GM12878 (cell line): ENCODE data around the gene CDK4. TPM values are rescaled to one million over a fixed set of nuclear protein-coding genes. Genes with fewer than 3 reads are reported as not detected.

ENCODE experiments used
- ATAC-seq: fragments of 200-7000 bp; cut with Tn5 transposase; 3 replicates; pipeline ENCODE4 v1.9.1; 2020; ENCODE audit warnings: mild to moderate bottlenecking, moderate library complexity
- BruUV-seq: library from RNA; stranded (reverse); fragments of 400-500 nt; replicated peaks from 2 replicates; lab custom pipeline; 2021; lab: Mats Ljungman, UMichigan
- CTCF ChIA-PET: fragments of 300-600 bp; sonication (Branson Sonifier 250); formaldehyde crosslinking; extraction: SDS; loops from one replicate; lab custom pipeline; 2021; ENCODE audit warnings: inconsistent platforms; lab: Yijun Ruan, JAX
- POLR2A ChIA-PET: fragments of 350-600 bp; formaldehyde crosslinking; extraction: SDS; loops from one replicate; lab custom pipeline; 2021; ENCODE audit warnings: inconsistent platforms; lab: Charles Lee
- RAD21 ChIA-PET: fragments of 300-600 bp; sonication (Branson Sonifier 250); formaldehyde crosslinking; loops from one replicate; lab custom pipeline; 2023; ENCODE audit warnings: antibody characterized with exemption; ENCODE audit not compliant: unreplicated experiment; lab: Charles Lee
- SMC1A ChIA-PET: fragments of 300-600 bp; sonication (Branson Sonifier 250); formaldehyde crosslinking; loops from one replicate; lab custom pipeline; 2023; ENCODE audit not compliant: unreplicated experiment, uncharacterized antibody; lab: Charles Lee
- DNase-seq: peaks from one replicate; pipeline ENCODE4 v3.0.0-alpha.2; 2011; ENCODE audit warnings: low read depth, low spot score
- FAIRE-seq: peaks from 3 replicates; lab custom pipeline; 2011; peaks lifted over from hg19 to GRCh38; lab: Jason Lieb, UNC
- H2AFZ ChIP-seq: 2 replicates; pipeline ENCODE4 v1.6.0; 2011; ENCODE audit warnings: low read depth, low read length, control low read depth; ENCODE audit not compliant: control insufficient read depth
- H3K27ac ChIP-seq: 2 replicates; pipeline ENCODE4 v1.5.1; 2011; ENCODE audit warnings: control low read depth; ENCODE audit not compliant: control insufficient read depth, insufficient read depth
- H3K27me3 ChIP-seq, 2 experiments: replicated peaks in 1 of 2; 2 replicates each; pipeline versions ENCODE4 v1.6.0 to v1.6.1; 2011; ENCODE audit warnings: low read length in 1 of 2; ENCODE audit not compliant: control insufficient read depth in 2 of 2, insufficient read depth in 2 of 2
- H3K36me3 ChIP-seq, 2 experiments: 2 replicates each; pipeline ENCODE4 v1.5.1; 2011; ENCODE audit warnings: low read length in 1 of 2; ENCODE audit not compliant: control insufficient read depth in 2 of 2, insufficient read depth in 2 of 2
- H3K4me1 ChIP-seq: 2 replicates; pipeline ENCODE4 v1.6.1; 2011; ENCODE audit warnings: mild to moderate bottlenecking, low read length, moderate library complexity, mixed read lengths; ENCODE audit not compliant: control insufficient read depth, insufficient read depth
- H3K4me2 ChIP-seq: 2 replicates; pipeline ENCODE4 v1.6.0; 2011; ENCODE audit warnings: control low read depth; ENCODE audit not compliant: control insufficient read depth, insufficient read depth
- H3K4me3 ChIP-seq: fragments of 200-600 bp; sonication (generic); 2 replicates; pipeline ENCODE4 v1.5.1; 2016
- H3K79me2 ChIP-seq: 2 replicates; pipeline ENCODE4 v1.6.0; 2011; ENCODE audit warnings: low read length; ENCODE audit not compliant: control insufficient read depth, insufficient read depth
- H3K9ac ChIP-seq: 2 replicates; pipeline ENCODE4 v1.8.0; 2011; ENCODE audit warnings: low read length, control low read depth, mixed read lengths; ENCODE audit not compliant: control insufficient read depth, insufficient read depth
- H3K9me3 ChIP-seq: replicated peaks from 3 replicates; pipeline ENCODE4 v1.5.1; 2011; ENCODE audit warnings: mild to moderate bottlenecking, low read length; ENCODE audit not compliant: control insufficient read depth, insufficient read depth
- H4K20me1 ChIP-seq: 2 replicates; pipeline ENCODE4 v1.6.0; 2011; ENCODE audit not compliant: control insufficient read depth, insufficient read depth
- IKZF1 ChIP-seq: fragments of 450-650 bp; conservative IDR thresholded peaks from 2 replicates; pipeline ENCODE4 v1.6.1; 2017; ENCODE audit warnings: antibody characterized with exemption, mild to moderate bottlenecking
- JUND ChIP-seq: IDR thresholded peaks from 2 replicates; pipeline ENCODE4 v1.6.1; 2012; ENCODE audit warnings: low read depth, mild to moderate bottlenecking, low read length, improper control_type of control experiment, moderate library complexity
- PBX3 ChIP-seq: IDR thresholded peaks from 2 replicates; pipeline ENCODE4 v1.6.1; 2011; ENCODE audit warnings: mild to moderate bottlenecking, low read depth, low read length, moderate library complexity; ENCODE audit not compliant: insufficient replicate concordance
- SMARCA5 ChIP-seq: fragments of 450-650 bp; IDR thresholded peaks from 2 replicates; pipeline ENCODE4 v1.6.1; 2017; ENCODE audit warnings: mild to moderate bottlenecking
- SRF ChIP-seq, 2 experiments: IDR thresholded peaks; 2 replicates each; pipeline ENCODE4 v1.6.1; 2011; ENCODE audit warnings: low read depth in 2 of 2, low read length in 2 of 2, mild to moderate bottlenecking in 1 of 2, moderate library complexity in 1 of 2
- ZBTB4 ChIP-seq: fragments of 450-650 bp; formaldehyde crosslinking; IDR thresholded peaks from 2 replicates; pipeline ENCODE4 v1.4.0; 2022; ENCODE audit warnings: mild to moderate bottlenecking, moderate library complexity
- ZNF217 ChIP-seq: fragments of 450-650 bp; IDR thresholded peaks from 2 replicates; pipeline ENCODE4 v1.6.1; 2017; ENCODE audit warnings: antibody characterized with exemption, mild to moderate bottlenecking
- WGBS: methylation state at CpG from one replicate; pipeline ENCODE4 v1.1.6; 2016; ENCODE audit warnings: low lambda C conversion rate; ENCODE audit not compliant: insufficient replicate concordance, insufficient coverage; ENCODE audit errors: missing lambda C conversion rate; 5-methylcytosine and 5-hydroxymethylcytosine counted together
- in situ Hi-C: fragments of 300-500 bp; cut with MboI; formaldehyde crosslinking; loops from 9 replicates; pipeline ENCODE4 v1.14.3; 2018; ENCODE audit warnings: mixed read lengths
- intact Hi-C: fragments of 100-400 bp; cut with micrococcal nuclease; formaldehyde crosslinking; loops from one replicate; pipeline ENCODE4 v1.14.2; 2022; ENCODE audit not compliant: unreplicated experiment
- polyA plus RNA-seq, 11 experiments: library from polyadenylated mRNA; depleted of rRNA in 4 of 11; unstranded in 6 of 11; stranded (reverse) in 5 of 11; fragments of >200 nt; fragmentation: Nextera tagmentation in 4 of 11; fragmentation: Illumina TruSeq in 1 of 11; extraction: Ambion mirVana in 4 of 11; extraction: Trizol in 1 of 11; gene quantifications; 1 replicate in 1 of 11; 2 replicates in 10 of 11; pipeline versions ENCODE4 v1.2.1 to v1.2.3, GENCODE V29; 2011 to 2016; ENCODE audit warnings: inconsistent platforms in 2 of 11, missing spikeins in 2 of 11, low read depth in 1 of 11
- total RNA-seq, 4 experiments: library from RNA; depleted of rRNA in 3 of 4; stranded (reverse); fragments of >200 nt in 3 of 4; fragmentation: Illumina TruSeq in 1 of 4; extraction: Trizol in 1 of 4; gene quantifications; 2 replicates each; pipeline versions ENCODE4 v1.2.1 to v1.2.3, GENCODE V29; 2013 to 2021
- TF ChIP-seq, protein P1 (sequence below): IDR thresholded peaks from 2 replicates; pipeline ENCODE4 v1.6.1; 2012; ENCODE audit warnings: low read length, inconsistent platforms
- TF ChIP-seq, protein P2 (sequence below): fragments of 450-650 bp; IDR thresholded peaks from 2 replicates; pipeline ENCODE4 v1.6.1; 2018; ENCODE audit warnings: mild to moderate bottlenecking, low read depth, moderate library complexity; ENCODE audit not compliant: partially characterized antibody

The CDK4 gene
- total and polyA plus RNA-seq, 10 of the 15 experiments (the other 5 are each of a cell fraction or from before 2014, with no cell fraction given): 26.1 to 385 (median 221) TPM

DNA sequence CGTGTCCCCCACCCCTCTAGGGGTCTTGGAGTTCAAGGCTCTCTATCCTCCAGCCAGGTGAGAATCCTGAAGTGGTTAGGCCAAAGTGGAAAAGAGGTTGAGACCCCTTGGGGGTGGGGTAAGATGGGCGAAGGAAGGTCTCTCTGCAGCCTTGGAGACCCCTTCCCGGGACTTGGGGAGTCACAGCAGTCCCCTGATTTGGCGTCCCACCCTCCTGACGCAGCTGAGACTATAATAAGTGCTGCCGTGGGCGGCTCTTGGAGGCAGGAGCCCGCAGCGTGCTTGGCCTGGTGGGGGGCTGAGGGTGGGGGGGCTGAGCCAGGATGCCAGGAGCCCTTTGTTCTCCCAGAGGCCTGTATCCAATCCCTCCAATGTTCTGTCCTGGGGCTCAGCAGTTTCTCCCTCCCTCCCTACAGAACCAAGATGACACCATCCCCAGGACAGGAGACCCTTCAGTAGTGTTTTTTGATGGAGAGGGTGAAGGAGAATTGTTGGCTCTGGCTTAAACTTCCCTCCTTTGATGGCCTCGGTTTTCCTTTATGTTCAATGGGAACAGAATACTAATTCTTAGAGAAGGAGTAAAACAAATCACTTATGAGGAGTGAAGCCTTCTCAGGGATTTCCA lies 12.1 kb downstream of the CDK4 start (continued):
- TF ChIP-seq ZBTB4 (CRISPR knock-in tag): no peak

- BruUV-seq: no TSS peak
- no peaks in the 10 kb centered on the region for H3K9me3 ChIP-seq
- intact Hi-C loops: no loop called here
- H3K4me1 ChIP-seq: peaks cover 18% of the 10 kb centered on the region
- H3K79me2 ChIP-seq: peaks cover 18% of the 10 kb centered on the region
- DNase-seq: no peak
- RAD21 ChIA-PET: no interaction called here
- H3K27me3 ChIP-seq: no peaks in the 10 kb centered on the region
- WGBS: 92% methylated on average over 7 of the region's 7 CpGs
- no peaks in the 10 kb centered on the region for H4K20me1 ChIP-seq
- in situ Hi-C loops: no loop called here
- no peak overlapping the region for H3K4me2 ChIP-seq
- H3K36me3 ChIP-seq: no peaks in the 10 kb centered on the region; a peak in 1 of 4 replicates
- H3K27ac ChIP-seq: no peak overlapping the region
- POLR2A ChIA-PET: interaction anchor here (0.9 kb wide), 1 partner anchor 12 kb away, joined by 4 read pairs; the partner anchor contains the start of gene CDK4
- H2AFZ ChIP-seq: no peak overlapping the region
- no peak for FAIRE-seq
- no peak for TF ChIP-seq JUND
- TF ChIP-seq PBX3: no peak
- no peak for TF ChIP-seq IKZF1
- TF ChIP-seq, protein P1, sequence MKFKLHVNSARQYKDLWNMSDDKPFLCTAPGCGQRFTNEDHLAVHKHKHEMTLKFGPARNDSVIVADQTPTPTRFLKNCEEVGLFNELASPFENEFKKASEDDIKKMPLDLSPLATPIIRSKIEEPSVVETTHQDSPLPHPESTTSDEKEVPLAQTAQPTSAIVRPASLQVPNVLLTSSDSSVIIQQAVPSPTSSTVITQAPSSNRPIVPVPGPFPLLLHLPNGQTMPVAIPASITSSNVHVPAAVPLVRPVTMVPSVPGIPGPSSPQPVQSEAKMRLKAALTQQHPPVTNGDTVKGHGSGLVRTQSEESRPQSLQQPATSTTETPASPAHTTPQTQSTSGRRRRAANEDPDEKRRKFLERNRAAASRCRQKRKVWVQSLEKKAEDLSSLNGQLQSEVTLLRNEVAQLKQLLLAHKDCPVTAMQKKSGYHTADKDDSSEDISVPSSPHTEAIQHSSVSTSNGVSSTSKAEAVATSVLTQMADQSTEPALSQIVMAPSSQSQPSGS: no peak
- TF ChIP-seq ZNF217: no peak
- no peak for TF ChIP-seq SRF (IDR thresholded peaks at IDR 0.05; ENCODE audit: low read depth in 2 of 2, low read length in 2 of 2)
- no peak for TF ChIP-seq SMARCA5
- TF ChIP-seq, protein P2, sequence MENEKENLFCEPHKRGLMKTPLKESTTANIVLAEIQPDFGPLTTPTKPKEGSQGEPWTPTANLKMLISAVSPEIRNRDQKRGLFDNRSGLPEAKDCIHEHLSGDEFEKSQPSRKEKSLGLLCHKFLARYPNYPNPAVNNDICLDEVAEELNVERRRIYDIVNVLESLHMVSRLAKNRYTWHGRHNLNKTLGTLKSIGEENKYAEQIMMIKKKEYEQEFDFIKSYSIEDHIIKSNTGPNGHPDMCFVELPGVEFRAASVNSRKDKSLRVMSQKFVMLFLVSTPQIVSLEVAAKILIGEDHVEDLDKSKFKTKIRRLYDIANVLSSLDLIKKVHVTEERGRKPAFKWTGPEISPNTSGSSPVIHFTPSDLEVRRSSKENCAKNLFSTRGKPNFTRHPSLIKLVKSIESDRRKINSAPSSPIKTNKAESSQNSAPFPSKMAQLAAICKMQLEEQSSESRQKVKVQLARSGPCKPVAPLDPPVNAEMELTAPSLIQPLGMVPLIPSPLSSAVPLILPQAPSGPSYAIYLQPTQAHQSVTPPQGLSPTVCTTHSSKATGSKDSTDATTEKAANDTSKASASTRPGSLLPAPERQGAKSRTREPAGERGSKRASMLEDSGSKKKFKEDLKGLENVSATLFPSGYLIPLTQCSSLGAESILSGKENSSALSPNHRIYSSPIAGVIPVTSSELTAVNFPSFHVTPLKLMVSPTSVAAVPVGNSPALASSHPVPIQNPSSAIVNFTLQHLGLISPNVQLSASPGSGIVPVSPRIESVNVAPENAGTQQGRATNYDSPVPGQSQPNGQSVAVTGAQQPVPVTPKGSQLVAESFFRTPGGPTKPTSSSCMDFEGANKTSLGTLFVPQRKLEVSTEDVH: no peak
- no peak overlapping the region for H3K4me3 ChIP-seq
- no peak overlapping the region for H3K9ac ChIP-seq
- SMC1A ChIA-PET: no interaction called here
- ATAC-seq: no peak
- CTCF ChIA-PET: interaction anchor here (3.8 kb wide), 1 partner anchor 155 kb away, joined by 22 read pairs; no protein-coding TSS in a partner anchor
These were observed 12.7 kb downstream of the CDK4 start for GRCh38 chr12:57739387-57739786.
